Measurements from ENCODE around the gene PER3. TPM values are rescaled to one million over a fixed set of nuclear protein-coding genes. Genes with fewer than 3 reads are reported as not detected.

Gene PER3
- total and polyA plus RNA-seq, 2 of the 13 experiments (the other 11 are each of a cell fraction or from before 2014, with no cell fraction given): 3.0 to 6.0 TPM

DNA sequence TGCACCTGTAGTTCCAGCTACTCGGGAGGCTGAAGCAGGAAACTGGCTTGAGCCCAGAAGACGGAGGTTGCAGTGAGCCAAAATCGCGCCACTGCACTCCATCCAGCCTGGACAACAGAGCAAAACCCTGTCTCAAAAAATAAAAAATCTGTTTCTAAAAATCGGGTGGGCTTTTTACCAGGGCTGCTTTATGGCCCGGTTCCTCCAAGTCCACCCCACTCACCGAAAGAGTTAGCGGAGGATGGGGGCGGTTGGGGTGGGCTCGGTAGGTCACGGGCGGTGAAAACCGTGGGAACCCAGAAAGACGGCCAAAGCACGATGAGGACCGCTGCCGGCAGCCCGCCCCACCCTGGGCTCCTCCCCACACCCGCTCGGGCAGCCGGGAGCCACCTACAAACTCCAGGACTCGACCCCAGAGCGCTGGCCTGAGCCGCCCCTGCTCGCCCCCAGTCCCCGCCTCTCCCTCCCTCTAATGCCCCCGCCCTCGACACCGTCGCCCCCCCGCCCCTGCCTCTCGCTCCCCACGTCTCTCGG, 846 bp upstream of the PER3 start (continued):
- TF ChIP-seq, protein P1, sequence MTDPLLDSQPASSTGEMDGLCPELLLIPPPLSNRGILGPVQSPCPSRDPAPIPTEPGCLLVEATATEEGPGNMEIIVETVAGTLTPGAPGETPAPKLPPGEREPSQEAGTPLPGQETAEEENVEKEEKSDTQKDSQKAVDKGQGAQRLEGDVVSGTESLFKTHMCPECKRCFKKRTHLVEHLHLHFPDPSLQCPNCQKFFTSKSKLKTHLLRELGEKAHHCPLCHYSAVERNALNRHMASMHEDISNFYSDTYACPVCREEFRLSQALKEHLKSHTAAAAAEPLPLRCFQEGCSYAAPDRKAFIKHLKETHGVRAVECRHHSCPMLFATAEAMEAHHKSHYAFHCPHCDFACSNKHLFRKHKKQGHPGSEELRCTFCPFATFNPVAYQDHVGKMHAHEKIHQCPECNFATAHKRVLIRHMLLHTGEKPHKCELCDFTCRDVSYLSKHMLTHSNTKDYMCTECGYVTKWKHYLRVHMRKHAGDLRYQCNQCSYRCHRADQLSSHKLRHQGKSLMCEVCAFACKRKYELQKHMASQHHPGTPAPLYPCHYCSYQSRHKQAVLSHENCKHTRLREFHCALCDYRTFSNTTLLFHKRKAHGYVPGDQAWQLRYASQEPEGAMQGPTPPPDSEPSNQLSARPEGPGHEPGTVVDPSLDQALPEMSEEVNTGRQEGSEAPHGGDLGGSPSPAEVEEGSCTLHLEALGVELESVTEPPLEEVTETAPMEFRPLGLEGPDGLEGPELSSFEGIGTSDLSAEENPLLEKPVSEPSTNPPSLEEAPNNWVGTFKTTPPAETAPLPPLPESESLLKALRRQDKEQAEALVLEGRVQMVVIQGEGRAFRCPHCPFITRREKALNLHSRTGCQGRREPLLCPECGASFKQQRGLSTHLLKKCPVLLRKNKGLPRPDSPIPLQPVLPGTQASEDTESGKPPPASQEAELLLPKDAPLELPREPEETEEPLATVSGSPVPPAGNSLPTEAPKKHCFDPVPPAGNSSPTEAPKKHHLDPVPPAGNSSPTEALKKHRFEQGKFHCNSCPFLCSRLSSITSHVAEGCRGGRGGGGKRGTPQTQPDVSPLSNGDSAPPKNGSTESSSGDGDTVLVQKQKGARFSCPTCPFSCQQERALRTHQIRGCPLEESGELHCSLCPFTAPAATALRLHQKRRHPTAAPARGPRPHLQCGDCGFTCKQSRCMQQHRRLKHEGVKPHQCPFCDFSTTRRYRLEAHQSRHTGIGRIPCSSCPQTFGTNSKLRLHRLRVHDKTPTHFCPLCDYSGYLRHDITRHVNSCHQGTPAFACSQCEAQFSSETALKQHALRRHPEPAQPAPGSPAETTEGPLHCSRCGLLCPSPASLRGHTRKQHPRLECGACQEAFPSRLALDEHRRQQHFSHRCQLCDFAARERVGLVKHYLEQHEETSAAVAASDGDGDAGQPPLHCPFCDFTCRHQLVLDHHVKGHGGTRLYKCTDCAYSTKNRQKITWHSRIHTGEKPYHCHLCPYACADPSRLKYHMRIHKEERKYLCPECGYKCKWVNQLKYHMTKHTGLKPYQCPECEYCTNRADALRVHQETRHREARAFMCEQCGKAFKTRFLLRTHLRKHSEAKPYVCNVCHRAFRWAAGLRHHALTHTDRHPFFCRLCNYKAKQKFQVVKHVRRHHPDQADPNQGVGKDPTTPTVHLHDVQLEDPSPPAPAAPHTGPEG (CRISPR knock-in tag; IDR thresholded peaks at IDR 0.05): no peak
- TF ChIP-seq ZNF232 (CRISPR knock-in tag; IDR thresholded peaks at IDR 0.05; ENCODE audit: borderline replicate concordance) (no peak), ATM (IDR thresholded peaks at IDR 0.05; ENCODE audit: borderline replicate concordance) (no peak), MXD4 (CRISPR knock-in tag; IDR thresholded peaks at IDR 0.05) (no peak), MED1 (CRISPR knock-in tag; IDR thresholded peaks at IDR 0.05) (no peak), PATZ1 (CRISPR knock-in tag; IDR thresholded peaks at IDR 0.05) (peak; percentile 74), ZNF274 (CRISPR knock-in tag; IDR thresholded peaks at IDR 0.05) (no peak), NR2F1 (CRISPR knock-in tag; IDR thresholded peaks at IDR 0.05) (no peak), SMAD1 (CRISPR knock-in tag; IDR thresholded peaks at IDR 0.05; ENCODE audit: borderline replicate concordance, low read depth) (no peak), ASH2L (IDR thresholded peaks at IDR 0.05; ENCODE audit: insufficient read length, low read depth, low read length) (no peak), ZNF263 (CRISPR knock-in tag; IDR thresholded peaks at IDR 0.05) (peak; percentile 43; the same call in 1 of the 2 replicates), MXD1 (CRISPR knock-in tag; IDR thresholded peaks at IDR 0.05) (no peak), PCBP1 (IDR thresholded peaks at IDR 0.05; ENCODE audit: borderline replicate concordance, low read depth, low read length) (0 out of 2 replicates have a peak, but pooled peaks have one; percentile 48), CENPX (CRISPR knock-in tag; IDR thresholded peaks at IDR 0.05) (no peak), NFE2L2 (IDR thresholded peaks at IDR 0.05; ENCODE audit: low read length) (no peak), MAFF (IDR thresholded peaks at IDR 0.05; ENCODE audit: low read depth, low read length) (no peak)
- TF ChIP-seq, protein P2, sequence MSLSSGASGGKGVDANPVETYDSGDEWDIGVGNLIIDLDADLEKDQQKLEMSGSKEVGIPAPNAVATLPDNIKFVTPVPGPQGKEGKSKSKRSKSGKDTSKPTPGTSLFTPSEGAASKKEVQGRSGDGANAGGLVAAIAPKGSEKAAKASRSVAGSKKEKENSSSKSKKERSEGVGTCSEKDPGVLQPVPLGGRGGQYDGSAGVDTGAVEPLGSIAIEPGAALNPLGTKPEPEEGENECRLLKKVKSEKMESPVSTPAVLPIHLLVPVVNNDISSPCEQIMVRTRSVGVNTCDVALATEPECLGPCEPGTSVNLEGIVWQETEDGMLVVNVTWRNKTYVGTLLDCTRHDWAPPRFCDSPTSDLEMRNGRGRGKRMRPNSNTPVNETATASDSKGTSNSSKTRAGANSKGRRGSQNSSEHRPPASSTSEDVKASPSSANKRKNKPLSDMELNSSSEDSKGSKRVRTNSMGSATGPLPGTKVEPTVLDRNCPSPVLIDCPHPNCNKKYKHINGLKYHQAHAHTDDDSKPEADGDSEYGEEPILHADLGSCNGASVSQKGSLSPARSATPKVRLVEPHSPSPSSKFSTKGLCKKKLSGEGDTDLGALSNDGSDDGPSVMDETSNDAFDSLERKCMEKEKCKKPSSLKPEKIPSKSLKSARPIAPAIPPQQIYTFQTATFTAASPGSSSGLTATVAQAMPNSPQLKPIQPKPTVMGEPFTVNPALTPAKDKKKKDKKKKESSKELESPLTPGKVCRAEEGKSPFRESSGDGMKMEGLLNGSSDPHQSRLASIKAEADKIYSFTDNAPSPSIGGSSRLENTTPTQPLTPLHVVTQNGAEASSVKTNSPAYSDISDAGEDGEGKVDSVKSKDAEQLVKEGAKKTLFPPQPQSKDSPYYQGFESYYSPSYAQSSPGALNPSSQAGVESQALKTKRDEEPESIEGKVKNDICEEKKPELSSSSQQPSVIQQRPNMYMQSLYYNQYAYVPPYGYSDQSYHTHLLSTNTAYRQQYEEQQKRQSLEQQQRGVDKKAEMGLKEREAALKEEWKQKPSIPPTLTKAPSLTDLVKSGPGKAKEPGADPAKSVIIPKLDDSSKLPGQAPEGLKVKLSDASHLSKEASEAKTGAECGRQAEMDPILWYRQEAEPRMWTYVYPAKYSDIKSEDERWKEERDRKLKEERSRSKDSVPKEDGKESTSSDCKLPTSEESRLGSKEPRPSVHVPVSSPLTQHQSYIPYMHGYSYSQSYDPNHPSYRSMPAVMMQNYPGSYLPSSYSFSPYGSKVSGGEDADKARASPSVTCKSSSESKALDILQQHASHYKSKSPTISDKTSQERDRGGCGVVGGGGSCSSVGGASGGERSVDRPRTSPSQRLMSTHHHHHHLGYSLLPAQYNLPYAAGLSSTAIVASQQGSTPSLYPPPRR (CRISPR knock-in tag; IDR thresholded peaks at IDR 0.05; ENCODE audit: borderline replicate concordance): no peak
